22Rv1 (cell line): ENCODE measurements around the gene FMO3.

Source experiments
- CTCF ChIP-seq: fragments of 450-650 bp; IDR thresholded peaks from 2 replicates; pipeline ENCODE4 v1.5.1; 2017; ENCODE audit warnings: mild to moderate bottlenecking
- ZFX ChIP-seq: fragments of 450-650 bp; IDR thresholded peaks from 2 replicates; pipeline ENCODE4 v1.6.1; 2017; ENCODE audit warnings: antibody characterized with exemption, borderline replicate concordance

DNA sequence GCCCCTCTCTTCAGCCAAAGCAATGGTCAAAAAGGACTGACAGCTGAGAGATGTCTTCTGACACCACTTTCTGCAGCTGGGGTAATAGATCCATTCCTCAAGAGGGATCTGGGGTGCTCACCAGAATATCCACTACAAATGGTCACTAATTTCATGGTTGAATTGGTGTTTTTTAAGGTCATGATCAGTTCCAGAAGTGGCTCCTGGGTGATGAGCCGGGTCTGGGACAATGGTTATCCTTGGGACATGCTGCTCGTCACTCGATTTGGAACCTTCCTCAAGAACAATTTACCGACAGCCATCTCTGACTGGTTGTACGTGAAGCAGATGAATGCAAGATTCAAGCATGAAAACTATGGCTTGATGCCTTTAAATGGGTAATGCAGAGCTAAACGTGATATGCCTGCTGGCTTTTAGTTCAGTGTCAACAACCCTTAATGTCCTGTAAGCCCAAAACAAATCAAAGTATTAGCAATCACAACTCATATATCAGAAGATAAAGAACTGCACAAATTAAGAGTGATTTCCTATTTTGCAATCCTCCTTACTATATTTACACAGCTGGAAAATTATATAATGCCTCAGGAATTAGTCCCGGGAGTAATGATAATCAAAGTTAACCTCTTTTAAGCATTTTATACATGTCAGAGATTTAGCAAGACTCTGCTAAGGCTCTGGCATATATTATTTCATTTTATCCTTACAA is 20.1 kb downstream of the FMO3 start:
- no peak for TF ChIP-seq CTCF
- TF ChIP-seq ZFX: no peak
